ENCODE measurements around the gene FNIP2. TPM values are rescaled to one million over a fixed set of nuclear protein-coding genes. Genes with fewer than 3 reads are reported as not detected.

Gene FNIP2
- total and polyA plus RNA-seq, 10 of the 15 experiments (the other 5 are each of a cell fraction or from before 2014, with no cell fraction given), result 0.03 to 0.38 (median 0.15) TPM

DNA sequence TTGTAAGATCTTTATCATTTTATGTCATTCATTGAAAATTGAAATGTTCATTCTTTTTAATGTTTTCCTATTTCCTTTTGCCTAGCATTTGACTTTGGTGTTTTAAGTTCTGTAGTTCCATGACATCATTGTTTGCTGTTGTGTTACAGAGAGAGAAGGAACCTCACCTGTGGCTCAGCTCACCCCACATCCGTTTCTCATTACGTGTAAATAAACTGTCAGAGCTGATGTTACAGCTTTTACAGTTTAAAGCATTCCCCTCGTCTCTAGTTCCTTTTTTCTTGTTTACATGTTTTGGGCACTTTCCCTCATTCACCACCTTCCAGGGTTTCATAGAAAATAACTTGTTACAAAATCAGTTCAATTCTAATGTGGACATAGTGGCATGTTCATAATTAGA is 137.2 kb downstream of the FNIP2 start (continued):
- TF ChIP-seq, protein P1, sequence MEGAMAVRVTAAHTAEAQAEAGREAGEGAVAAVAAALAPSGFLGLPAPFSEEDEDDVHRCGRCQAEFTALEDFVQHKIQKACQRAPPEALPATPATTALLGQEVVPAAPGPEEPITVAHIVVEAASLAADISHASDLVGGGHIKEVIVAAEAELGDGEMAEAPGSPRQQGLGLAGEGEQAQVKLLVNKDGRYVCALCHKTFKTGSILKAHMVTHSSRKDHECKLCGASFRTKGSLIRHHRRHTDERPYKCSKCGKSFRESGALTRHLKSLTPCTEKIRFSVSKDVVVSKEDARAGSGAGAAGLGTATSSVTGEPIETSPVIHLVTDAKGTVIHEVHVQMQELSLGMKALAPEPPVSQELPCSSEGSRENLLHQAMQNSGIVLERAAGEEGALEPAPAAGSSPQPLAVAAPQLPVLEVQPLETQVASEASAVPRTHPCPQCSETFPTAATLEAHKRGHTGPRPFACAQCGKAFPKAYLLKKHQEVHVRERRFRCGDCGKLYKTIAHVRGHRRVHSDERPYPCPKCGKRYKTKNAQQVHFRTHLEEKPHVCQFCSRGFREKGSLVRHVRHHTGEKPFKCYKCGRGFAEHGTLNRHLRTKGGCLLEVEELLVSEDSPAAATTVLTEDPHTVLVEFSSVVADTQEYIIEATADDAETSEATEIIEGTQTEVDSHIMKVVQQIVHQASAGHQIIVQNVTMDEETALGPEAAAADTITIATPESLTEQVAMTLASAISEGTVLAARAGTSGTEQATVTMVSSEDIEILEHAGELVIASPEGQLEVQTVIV (IDR thresholded peaks at IDR 0.05; ENCODE audit: borderline replicate concordance, partially characterized antibody), result no peak
- no peak for TF ChIP-seq SP1 (IDR thresholded peaks at IDR 0.05; ENCODE audit: low read depth, low read length)
- no peak for TF ChIP-seq NFXL1 (IDR thresholded peaks at IDR 0.05; ENCODE audit: borderline replicate concordance)
- no peak for TF ChIP-seq PAX8 (IDR thresholded peaks at IDR 0.05)
- no peak for TF ChIP-seq SUZ12 (IDR thresholded peaks at IDR 0.05; ENCODE audit: unreplicated experiment)
- no peak for TF ChIP-seq BHLHE40 (IDR thresholded peaks at IDR 0.05; ENCODE audit: borderline replicate concordance in 1 of 2, low read depth in 2 of 2, low read length in 1 of 2)
- TF ChIP-seq, protein P2, sequence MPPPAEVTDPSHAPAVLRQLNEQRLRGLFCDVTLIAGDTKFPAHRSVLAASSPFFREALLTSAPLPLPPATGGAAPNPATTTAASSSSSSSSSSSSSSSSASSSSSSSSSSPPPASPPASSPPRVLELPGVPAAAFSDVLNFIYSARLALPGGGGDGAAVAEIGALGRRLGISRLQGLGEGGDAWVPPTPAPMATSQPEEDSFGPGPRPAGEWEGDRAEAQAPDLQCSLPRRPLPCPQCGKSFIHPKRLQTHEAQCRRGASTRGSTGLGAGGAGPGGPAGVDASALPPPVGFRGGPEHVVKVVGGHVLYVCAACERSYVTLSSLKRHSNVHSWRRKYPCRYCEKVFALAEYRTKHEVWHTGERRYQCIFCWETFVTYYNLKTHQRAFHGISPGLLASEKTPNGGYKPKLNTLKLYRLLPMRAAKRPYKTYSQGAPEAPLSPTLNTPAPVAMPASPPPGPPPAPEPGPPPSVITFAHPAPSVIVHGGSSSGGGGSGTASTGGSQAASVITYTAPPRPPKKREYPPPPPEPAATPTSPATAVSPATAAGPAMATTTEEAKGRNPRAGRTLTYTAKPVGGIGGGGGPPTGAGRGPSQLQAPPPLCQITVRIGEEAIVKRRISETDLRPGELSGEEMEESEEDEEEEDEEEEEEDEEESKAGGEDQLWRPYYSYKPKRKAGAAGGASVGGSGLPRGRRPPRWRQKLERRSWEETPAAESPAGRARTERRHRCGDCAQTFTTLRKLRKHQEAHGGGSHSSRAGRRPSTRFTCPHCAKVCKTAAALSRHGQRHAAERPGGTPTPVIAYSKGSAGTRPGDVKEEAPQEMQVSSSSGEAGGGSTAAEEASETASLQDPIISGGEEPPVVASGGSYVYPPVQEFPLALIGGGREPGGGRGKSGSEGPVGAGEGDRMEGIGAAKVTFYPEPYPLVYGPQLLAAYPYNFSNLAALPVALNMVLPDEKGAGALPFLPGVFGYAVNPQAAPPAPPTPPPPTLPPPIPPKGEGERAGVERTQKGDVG (CRISPR knock-in tag; IDR thresholded peaks at IDR 0.05), result no peak
- TF ChIP-seq EGR1 (IDR thresholded peaks at IDR 0.05; ENCODE audit: borderline replicate concordance in 1 of 2, low read depth in 2 of 2, low read length in 2 of 2), result no peak

Data from GM12878 (cell line).